GM18858 (cell line): Measurements from ENCODE around the gene CFLAR.

ENCODE experiments used
- ATAC-seq: cut with Tn5 transposase; IDR thresholded peaks from one replicate; pipeline ENCODE4 v1.9.1; 2021; ENCODE audit not compliant: unreplicated experiment

The CFLAR gene

GRCh38 chr2:201205515-201205849 lies 89.5 kb downstream of the CFLAR start:
- ATAC-seq = no peak

DNA sequence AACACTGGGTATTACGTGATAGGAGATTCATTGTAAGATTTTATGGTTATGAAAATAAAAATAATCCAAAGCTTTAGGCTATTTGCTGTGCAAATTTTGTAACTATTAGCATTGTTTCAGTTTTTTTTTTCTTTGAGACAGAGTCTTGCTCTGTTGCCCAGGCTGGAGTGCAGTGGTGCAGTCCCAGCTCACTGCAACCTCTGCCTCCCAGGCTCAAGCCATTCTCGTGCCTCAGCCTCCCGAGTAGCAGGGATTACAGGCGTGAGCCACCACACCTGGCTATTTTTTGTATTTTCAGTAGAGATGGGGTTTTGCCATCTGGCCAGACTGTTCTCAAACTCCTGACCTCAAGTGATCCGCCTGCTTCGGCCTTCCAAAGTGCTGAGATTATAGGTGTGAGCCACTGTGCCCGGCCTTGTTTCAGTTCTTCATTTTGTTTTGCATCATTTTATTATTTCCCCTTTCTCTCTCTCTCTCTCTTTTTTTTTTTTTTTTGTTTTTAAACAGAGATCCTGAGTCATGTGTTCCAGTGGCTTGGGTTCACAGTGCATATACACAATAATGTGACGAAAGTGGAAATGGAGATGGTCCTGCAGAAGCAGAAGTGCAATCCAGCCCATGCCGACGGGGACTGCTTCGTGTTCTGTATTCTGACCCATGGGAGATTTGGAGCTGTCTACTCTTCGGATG lies 92.7 kb downstream of the CFLAR start:
- ATAC-seq = peak; percentile 76

GRCh38 chr2:201215963-201216362 lies 100.0 kb downstream of the CFLAR start:
- ATAC-seq = no peak

DNA sequence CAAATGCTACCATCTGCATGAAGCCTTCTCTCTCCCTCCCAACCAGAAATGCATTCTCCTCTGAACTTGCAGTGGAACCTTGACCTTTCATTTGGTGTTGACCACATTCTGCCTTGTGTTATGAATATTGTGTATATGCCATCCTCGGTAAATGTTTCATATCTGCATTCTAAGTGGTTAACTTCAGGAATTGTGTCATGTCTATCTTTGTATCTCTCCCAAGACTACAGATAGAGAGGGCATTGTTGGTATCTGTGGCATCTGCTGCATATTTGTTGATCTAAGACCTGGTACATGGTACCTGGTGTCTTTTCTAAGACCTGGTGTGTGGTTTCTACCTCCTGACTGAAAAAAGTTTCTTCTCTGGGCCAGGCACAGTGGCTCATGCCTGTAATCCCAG lies 101.0 kb downstream of the CFLAR start:
- no peak for ATAC-seq

DNA sequence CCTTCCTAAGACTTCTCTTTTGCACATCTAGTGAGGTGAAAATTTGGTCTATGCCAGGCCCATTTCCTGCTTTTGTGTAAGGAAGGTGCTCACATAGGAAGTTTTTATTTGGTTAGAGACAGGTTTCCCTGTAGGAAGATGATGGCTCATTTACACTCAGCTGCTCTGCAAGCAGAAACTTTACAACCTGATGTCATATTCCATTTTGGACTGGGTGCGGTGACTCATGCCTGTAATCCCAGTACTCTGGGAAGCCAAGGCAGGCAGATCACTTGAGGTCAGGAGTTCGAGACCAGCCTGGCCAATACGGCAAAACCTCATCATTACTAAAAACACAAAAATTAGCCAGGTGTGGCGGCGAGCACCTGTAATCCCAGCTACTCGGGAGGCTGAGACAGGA lies 102.8 kb downstream of the CFLAR start:
- ATAC-seq = no peak

DNA sequence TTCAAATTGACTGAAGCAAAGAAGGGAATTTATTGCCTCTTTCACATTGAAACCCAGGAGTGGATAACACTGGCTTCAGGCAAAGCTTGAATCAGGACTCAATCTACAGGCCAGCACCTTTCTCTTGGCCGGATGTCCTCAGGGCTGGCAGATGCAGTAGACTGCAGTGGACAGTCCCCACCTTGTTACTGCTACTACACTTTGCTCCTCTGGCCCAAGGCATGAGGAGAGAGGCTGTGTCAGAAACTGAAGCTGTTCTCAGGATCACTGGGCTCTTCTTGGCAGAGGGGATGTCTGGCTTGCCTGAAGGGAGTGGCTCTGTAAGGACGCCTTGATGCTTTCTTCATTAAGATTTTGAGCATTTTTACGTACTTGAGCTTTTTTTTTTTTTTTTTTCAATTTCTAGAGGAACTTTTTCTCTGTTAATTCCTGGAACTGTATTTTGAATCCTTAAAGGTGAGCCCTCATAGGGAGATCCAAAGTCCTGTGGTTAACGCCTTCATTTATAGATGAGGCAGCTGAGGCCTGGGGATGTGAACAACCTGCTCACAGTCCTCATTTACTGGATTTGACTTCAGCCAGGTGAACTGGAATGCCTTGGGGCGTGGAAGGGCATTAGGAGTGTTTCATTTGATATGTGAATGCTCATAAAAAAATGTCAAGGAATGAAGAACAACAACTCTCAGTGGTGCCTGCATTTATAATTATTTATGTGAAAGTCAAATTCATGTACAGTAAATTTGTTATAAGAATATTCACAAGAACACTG lies 103.5 kb downstream of the CFLAR start:
- ATAC-seq = no peak

GRCh38 chr2:201220102-201220570 lies 104.2 kb downstream of the CFLAR start:
- no peak for ATAC-seq

DNA sequence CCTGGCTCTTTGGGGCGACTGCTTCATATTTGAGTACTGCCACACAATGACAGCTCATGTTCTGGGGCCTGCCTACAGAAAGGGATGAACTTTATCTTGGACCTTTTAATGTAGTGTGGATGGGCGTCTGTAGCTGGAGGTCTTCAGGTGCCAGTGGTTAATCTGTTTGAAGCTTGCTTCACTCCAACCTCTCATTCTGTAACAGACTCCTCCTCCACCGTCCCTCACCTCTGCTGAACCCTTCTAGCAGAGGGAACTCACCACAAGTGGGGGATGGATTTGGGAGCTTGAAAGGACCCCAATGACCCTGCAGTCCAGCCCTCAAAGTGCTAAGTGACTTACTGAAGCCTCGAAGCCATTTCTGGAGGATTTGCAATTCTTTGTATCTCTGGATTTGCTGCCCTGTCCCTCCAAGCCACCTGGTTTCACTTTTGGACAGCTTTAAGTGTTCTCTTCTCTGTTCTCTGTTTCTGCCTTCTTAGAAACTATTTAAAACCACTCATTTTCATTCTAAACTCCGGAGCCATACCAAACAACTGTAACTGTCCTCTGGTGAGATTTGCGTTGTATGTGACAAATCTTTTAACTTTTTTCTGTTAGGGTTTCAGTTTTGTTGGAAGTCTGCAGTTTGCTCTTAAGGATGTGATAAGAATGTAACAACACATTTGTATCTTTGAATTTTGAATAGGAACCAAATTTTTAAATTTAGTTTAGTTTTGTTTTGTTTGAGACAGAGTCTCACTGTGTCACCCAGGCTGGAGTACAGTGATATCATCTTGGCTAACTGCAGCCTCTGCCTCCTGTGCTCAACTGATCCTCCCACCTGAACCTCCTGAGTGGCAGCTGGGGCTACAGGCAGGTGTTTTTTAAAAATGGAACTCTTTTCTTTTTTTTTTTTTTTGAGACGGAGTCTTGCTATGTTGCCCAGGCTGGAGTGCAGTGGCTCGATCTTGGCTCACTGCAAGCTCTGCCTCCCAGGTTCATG lies 107.4 kb downstream of the CFLAR start:
- peak; percentile 91 for ATAC-seq
